Stimulated activated CD4-positive, alpha-beta T cell treated with anti-CD3 and anti-CD28 coated beads, Interleukin-1b, Interleukin-23, amount 100 ng/mL, for 24 hours (primary cell): ENCODE results near the gene ITPR2.
"Not testable (repeated sequence)": the region's sequence is repeated elsewhere in the genome, so short reads cannot be mapped to it uniquely, and the experiment has no call there.

Source experiments
- DNase-seq, 4 experiments: peaks; one replicate each; pipeline ENCODE4 v3.0.0-alpha.2; 2020; ENCODE audit warnings: low read depth in 4 of 4, low spot score in 1 of 4

ITPR2 gene

GRCh38 chr12:26530461-26530860 lies 302.5 kb downstream of the ITPR2 start:
- DNase-seq, result no peak

- no peak for DNase-seq
Observed at GRCh38 chr12:26528943-26529342, 304.1 kb downstream of the ITPR2 start.

DNA sequence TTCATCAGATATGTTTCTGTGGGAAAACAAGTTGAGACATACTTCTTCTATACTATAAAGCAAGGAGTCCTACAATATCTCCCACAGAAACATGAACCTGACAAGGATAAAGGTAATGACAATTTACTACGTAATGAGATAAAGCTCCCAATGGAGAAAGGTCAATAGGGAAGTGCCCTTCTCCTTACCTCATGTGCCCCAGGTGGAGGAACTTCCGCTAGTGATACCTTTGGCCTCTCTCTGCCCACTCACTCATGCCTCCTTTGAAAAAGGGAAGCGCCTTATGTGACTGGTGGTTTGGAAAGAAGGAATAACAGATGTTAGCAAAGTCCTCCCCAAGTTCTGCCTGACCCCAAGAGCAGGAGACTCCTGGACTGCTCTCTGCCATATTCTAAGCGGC lies 305.3 kb downstream of the ITPR2 start:
- DNase-seq, result no peak

DNA sequence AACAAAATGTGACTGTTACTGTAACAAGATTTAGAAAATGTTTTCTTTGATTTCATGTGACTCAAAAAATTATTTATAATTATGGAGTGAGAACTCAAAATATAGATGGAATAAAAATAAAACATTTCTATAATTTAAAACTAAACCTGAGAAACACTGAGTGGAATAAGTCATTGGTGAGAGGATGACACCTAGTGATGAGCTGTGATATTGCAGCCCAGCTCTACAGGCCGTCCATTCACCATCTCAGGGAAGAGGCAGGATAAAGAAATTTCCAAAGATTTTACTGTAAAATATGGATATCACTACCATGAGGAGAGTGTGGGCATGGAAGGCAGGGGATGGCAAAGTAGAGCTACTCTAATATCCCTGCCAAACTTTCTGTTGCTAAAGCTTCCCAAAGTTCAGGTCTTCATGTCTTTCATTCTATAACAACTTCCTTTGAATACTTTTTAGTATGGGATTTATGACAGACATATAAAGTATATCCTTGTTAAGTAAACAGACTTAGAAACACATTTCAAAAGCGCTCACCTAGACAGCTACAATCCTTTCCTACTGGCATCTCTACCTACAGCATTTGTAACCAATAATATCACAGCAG lies 308.0 kb downstream of the ITPR2 start:
- no peak for DNase-seq

- no peak for DNase-seq
Observed at GRCh38 chr12:26523708-26524150, 309.3 kb downstream of the ITPR2 start.

DNA sequence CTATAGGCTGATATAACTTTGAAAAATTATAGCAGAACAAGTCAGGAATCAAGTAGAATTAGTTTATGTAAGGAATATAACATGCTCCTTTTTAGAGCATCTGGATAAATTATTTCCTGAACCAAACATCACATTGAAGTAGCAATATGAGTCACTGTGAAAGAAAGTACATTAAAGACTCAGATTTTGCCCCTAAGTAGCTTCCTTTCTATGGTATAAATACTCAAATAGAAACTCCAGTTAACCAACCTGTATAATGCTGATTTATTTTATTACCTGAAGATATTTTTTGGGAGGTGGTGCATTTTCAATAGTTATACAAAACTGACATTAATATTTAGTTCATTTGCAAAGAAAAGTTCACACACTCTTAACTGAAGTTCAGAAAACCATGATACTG lies 312.1 kb downstream of the ITPR2 start:
- no peak for DNase-seq

DNA sequence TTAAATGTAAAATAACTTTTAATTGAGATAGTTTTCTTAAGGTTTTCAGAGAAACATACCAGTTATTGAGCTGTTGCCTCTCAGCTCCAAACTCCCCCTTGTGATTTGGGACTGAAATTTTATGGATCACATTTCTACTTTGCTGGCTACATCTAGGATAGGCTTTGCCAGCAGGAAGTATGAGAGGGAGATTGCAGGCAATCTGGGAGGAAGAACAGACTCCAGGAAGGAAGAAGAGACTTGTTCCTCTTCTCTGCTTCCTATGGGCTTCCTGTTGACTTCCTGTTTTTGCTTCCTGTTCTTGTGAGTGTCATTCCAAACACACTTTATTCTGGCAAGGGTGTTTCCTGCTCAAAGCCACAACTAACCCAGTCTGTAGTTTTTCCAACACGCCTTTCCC lies 312.9 kb downstream of the ITPR2 start:
- no peak for DNase-seq

DNA sequence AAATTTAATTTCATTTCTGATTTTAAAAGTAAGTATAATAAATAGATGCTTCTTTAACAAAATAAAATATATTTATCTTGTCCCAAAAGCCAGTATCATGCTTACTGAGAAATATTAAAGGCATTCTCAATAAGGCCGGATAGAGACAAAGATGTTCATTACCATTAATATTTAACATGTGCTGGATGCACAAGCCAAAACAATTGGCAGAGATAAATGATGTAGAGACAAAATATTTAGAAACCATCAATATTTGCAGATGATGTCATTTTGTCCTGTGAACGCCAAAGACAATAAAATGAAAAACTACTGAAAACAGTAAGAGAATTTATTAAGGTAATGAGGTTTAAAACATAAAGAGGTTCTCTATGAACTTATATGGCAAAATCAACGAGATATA lies 313.5 kb downstream of the ITPR2 start:
- DNase-seq, result no peak

DNA sequence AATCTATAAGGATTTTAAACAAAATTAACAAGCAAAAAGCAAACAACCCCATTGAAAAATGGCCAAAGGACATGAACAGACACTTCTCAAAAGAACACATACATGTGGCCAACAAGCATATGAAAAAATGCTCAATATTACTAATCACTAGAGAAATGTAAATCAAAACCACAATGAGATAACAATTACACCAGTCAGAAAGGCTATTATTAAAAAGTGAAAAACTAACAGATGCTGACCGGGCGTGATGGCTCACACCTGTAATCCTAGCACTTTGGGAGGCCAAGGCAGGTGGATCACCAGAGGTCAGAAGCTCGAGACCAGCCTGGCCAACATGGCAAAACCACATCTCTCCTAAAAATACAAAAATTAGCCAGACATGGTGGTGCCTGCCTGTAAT lies 315.7 kb downstream of the ITPR2 start:
- not testable (repeated sequence) for DNase-seq

- no peak for DNase-seq
Observed at GRCh38 chr12:26514364-26514763, 318.6 kb downstream of the ITPR2 start.

DNA sequence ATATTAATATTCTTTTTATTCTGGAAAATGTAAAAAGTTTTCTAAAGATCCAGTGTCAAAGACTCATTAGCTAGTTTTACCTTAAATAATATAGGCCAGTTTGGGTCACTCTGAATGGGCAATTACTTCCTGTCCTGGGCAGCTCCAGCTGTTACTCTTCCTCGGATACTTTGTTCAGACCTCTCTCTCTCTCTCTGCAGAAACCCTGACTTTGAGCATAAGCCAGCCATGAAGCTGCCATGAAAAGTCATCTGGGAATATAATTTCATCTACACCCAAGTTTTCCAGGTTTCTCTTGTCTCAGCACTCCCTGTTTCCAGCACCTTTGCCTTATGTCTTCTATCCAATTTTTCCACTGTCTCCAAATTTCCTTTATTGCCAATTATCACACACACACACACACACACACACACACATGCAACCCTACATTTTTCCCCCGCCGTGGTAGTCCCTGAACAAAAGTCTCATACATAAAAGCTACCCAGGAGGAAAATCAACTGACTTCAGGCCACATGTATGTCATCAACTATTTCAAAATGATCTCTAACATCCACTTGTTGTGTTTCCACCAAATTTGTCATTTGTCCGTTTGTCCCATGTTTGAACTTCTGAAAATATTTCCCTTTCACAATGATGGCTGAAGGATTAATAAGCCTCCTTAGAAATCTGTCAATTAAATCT lies 319.5 kb downstream of the ITPR2 start:
- no peak for DNase-seq

- no peak for DNase-seq
Observed at GRCh38 chr12:26512213-26512612, 320.8 kb downstream of the ITPR2 start.

GRCh38 chr12:26510354-26510674 lies 322.7 kb downstream of the ITPR2 start:
- DNase-seq, result no peak

DNA sequence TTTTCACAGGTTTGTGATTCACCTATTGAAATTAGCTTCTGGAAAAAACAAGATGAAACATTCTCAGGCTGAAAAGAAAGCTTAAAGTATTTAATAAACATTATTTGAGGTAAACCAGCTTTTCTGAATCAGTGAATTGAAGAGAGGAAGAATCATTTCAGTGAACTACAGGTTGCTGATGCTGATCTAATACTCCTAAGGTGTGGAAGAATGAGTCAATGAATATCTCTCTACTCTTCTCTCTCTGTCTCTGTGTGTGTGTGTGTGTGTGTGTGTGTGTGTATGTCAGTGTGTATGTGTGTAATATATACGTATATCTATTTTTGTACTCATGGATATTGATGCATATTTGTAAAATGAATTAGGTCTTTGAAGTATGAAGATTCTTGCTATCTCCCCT lies 325.4 kb downstream of the ITPR2 start:
- no peak for DNase-seq

- DNase-seq, result no peak
Observed at GRCh38 chr12:26499979-26500640, 332.9 kb downstream of the ITPR2 start.

GRCh38 chr12:26496170-26496569 lies 336.8 kb downstream of the ITPR2 start:
- DNase-seq, result no peak

DNA sequence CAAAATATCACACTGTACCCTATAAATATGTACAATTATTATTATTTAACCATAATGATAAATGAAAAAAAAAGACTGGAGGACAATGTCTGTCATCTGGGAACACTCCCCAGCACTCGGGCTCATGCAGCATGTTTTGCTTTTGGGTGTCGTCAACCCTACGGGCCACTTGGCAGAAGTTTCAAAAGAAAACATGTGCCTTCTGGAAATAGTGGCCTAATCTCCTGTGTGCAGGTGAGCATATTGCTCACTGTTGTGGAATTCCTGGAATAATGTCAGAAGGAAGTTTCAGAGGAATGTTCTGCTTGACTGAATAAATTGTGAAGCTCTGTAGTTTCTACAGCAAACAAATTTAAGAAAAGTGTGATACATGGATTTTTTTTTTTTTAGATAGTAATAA lies 339.3 kb downstream of the ITPR2 start:
- no peak for DNase-seq

DNA sequence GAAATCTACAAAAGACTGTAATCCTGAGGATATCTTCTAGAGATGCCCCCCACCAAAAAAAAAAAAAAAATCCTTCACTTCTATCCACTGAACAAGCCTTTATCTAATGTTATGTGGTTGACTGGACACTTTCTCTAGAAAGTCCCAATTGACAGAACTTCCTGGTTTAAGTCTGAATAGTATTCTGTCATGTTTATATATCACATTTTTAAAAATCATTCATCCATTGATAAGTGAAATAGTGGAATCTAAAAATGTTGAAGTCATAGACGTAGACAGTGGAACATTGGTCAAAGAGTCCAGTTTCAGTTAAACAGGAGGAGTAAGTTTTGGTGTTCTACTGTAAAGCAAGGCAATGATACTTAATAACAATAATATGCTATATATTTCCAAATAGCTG lies 340.6 kb downstream of the ITPR2 start:
- DNase-seq, result no peak

GRCh38 chr12:26489908-26490307 lies 343.1 kb downstream of the ITPR2 start:
- no peak for DNase-seq

GRCh38 chr12:26488351-26488750 lies 344.6 kb downstream of the ITPR2 start:
- no peak for DNase-seq

GRCh38 chr12:26473291-26473690 lies 359.7 kb downstream of the ITPR2 start:
- no peak for DNase-seq

GRCh38 chr12:26471560-26471959 lies 361.4 kb downstream of the ITPR2 start:
- DNase-seq, result no peak
